HG03064 (cell line): Measurements from ENCODE around the gene ADCY9.
"Not testable (repeated sequence)": the region's sequence is repeated elsewhere in the genome, so short reads cannot be mapped to it uniquely, and the experiment has no call there.

ENCODE experiments used
- ATAC-seq: cut with Tn5 transposase; IDR thresholded peaks from one replicate; pipeline ENCODE4 v1.9.1; 2021; ENCODE audit warnings: low read depth; ENCODE audit not compliant: unreplicated experiment

ADCY9 gene

GRCh38 chr16:4116325-4117249 is at the start of gene ADCY9:
Gene ADCY9 (minus strand): TSS chr16:4116442. CDS start chr16:4115442, 1,000 bp downstream.
- ATAC-seq: peak; percentile 65

DNA sequence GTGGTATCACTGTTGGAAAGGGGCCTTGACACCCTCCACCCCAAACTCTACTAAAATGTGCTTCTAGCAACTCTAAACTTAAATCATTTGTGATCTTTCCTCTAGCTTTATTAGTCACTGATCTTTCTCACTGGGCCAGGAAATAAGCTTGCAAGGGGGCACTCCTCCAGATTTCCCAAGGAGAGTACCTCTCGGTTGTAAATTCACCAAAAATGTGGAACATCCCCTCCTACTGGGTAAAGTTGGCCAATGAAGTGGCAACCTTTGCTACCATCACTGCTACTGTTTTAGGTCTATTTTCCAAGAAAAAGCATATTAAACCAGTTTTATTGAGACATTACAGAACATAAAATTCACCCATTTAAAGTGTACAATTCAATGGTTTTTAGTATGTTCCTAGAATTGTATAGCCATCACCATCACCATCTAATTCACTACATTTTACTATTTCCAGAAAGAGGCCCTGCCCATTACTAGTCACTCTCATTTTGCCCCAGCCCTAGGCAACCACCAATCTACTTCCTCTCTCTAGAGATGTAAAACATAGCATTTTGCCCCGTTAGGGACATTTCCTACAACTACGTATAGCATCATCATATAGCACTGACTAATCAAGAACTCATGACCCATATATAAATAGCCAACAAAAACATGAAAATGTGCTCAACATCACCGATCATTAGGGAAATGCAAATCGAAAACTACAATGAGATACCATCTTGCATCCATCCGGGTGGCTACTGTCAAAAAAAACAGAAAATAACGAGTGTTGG is 44.6 kb upstream of the ADCY9 start:
- ATAC-seq: no peak

DNA sequence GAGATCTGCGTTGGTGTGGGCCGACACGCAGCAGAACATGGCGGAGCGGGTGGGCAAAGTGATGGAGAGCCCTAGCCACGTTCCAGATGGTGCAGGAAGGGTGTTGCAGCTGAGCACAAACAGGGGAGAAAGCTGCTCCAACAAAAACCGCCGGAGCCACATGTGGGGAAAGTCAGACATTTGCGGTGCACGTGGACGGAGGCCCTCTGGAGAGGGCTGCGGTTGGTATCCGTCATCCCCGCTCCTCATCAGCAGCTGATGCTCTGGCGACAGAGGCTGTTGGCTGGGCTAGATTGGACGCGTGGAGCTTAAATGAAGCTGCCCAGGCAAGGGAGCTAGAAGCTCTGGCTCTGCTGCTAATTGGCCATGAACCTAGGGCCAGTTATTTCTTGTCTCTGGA is 43.5 kb upstream of the ADCY9 start:
- ATAC-seq: no peak

DNA sequence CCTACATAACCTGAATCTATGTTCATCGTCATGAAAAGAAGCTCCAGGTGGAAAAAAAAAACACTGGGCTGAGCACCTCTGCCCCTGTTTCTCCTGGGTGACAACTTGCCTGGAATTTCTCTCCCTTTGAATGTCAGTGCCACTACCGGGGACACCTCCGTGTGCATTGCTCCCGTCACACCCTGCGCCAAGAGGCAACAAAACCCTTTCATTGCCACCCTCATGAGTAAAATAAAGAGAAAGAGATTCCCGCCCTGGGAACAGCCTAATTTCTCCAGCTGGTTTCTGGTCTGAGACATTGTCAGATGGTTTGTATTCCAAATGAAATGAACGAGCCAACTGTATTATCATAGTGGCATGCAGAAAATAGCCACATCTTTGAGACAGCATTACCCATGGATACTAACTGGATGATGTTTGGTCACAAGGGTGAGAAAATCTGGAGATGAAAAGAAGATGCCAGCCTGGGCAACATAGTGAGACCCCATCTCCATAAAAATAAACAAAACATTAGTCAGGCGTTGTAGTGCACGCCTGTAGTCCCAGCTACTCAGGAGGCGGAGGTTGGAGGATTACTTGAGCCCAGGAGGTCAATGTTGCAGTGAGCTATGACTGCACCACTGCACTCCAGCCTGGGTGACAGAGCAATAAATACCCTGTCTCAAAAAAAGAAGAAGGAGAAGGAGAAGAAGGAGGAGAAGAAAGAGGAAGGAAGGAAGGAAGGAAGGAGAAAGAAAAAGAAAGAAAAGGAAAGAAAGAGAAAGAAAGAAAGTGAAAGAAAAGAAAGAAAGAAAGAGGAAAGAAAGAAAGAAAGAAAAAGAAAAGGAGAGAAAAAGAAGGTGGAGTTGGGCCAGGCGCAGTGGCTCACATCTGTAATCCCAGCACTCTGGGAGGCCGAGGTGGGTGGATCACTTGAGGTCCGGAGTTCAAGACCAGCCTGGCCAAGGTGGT is 42.2 kb upstream of the ADCY9 start:
- ATAC-seq: no peak

DNA sequence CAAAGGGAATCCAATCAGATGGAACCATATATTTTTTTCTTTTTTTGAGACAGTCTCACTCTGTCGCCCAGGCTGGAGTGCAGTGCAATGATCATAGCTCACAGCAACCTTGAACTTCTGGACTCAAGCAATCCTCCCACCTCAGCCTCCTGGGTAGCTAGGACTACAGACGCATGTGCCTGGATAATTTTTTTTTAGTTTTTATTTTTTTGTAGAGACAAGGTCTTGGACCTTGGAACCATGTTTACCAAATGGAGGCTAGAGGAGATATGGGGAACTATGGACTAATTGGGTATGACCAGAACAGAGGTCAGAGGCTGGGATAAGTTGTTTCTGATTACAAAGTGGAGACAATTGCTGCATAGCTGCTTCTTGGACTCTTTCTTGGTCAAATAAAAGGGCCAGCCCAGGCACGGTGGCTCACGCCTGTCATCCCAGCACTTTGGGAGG is 41.2 kb upstream of the ADCY9 start:
- no peak for ATAC-seq

DNA sequence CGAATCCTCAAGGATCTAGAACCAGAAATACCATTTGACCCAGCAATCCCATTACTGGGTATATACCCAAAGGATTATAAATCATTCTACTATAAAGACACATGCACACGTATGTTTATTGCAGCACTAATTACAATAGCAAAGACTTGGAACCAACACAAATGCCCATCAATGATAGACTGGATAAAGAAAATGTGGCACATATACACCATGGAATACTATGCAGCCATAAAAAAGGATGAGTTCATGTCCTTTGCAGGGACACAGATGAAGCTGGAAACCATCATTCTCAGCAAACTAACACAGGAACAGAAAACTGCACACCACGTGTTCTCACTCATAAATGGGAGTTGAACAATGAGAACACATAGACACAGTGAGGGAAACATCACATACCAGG is 40.3 kb upstream of the ADCY9 start:
- ATAC-seq: not testable (repeated sequence)

DNA sequence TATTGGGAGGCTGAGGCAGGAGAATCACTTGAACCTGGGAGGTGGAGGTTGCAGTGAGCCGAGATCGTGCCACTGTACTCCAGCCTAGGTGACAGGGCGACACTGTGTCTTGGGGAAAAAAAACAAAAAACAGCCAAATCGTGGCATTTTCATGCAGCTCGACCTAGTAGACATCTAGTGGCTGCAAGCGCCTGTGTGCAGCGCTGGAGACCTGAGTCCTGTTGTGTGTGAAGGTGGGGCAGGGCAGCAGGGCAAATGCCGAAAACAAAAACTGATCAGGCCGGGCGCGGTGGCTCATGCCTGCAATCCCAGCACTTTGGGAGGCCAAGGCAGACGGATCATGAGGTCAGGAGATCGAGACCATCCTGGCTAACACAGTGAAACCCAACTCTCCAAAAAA is 37.1 kb upstream of the ADCY9 start:
- not testable (repeated sequence) for ATAC-seq

GRCh38 chr16:4152267-4152666 is 36.0 kb upstream of the ADCY9 start:
- ATAC-seq: no peak

- no peak for ATAC-seq
These were observed 31.0 kb upstream of the ADCY9 start for GRCh38 chr16:4147236-4147635.

DNA sequence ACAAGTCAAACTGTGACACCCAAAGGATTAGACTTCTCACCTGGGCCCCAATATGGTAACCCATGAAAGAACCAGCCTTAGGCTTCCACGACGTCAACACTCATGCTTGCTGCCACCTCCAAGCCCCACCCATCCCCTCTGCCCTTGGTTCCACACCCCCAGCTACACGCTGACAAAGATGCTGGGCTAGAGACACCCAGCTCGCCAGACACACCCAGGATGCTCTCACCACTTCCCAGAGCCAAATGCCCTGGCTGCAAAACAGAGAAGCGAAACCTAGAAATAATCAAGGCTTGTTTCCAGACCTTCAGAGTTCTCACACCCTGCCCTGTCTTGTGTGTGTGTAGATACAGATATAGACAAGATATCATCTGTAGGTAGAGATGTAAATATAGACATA is 26.0 kb upstream of the ADCY9 start:
- ATAC-seq: no peak

GRCh38 chr16:4141604-4142003 is 25.4 kb upstream of the ADCY9 start:
- no peak for ATAC-seq

- ATAC-seq: no peak
These were observed 24.4 kb upstream of the ADCY9 start for GRCh38 chr16:4140652-4141051.

DNA sequence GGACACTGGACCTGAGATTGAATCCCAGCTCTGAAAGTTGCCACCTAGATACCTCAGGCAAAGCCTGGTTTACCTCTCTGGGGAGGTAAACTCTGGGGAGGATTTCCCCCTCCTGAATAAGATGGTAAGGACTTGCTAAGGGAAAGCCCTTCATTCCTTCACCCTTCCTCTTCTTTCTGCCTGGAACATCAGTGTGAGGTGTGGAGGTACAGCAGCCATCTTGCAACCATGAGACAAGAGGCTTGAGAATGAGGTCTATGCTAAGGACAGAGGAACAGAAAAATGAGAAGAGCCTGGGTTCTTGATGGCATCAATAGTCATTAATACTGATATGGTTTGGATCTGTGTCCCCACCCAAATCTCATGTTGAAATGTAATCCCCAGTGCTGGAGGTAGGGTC is 23.7 kb upstream of the ADCY9 start:
- no peak for ATAC-seq

- no peak for ATAC-seq
These were observed 22.5 kb upstream of the ADCY9 start for GRCh38 chr16:4138713-4139112.

GRCh38 chr16:4137438-4137837 is 21.2 kb upstream of the ADCY9 start:
- ATAC-seq: no peak

DNA sequence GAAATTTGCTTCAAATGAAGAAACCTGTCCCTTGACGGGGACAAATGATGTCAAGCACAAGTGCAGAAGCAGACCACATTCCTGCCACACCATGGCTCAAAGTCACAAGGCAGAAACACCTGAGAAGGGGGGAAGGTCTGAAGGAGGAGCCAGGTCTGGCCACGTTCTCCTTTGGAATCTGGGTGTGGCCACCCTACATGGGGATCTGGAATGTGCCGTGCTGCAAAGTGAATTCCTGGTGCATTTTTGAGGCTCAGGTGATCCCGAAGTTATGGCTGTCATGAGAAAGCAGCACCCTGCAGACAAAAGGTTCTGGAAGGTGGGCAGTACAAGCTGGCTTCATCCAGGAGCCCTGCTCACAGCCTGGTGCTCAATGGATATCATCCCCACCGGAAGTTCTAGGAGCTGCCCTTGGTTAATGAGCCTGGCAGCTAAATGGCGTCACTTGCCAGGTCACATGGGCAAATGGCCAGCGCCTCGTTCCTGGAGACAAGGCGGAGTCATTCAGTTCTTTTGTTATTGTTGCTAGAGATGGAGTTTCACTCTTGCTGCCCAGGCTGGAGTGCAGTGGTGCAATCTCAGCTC is 20.1 kb upstream of the ADCY9 start:
- no peak for ATAC-seq

GRCh38 chr16:4135537-4135936 is 19.3 kb upstream of the ADCY9 start:
- ATAC-seq: no peak

- ATAC-seq: no peak
These were observed 17.7 kb upstream of the ADCY9 start for GRCh38 chr16:4133897-4134372.

DNA sequence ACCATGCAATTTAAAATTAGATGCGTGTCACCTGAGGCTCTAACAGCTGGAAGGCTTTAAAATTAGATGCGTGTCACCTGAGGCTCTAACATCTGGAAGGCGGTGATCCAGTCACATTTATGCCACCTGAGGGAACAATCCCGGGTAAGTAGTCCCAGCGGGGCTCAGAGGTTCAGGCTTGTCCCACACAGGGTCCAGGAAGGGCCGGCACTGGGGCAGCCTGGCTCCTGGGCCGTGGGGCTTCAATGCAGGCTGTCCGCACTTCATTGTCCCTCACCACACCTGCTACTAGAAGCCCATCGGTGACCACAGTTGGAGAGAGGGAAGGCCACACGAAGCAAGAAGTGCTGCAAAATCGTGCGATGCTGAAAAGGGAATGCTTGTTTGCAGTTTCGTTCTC is 15.4 kb upstream of the ADCY9 start:
- no peak for ATAC-seq
